Neural cell (in vitro differentiated cells): Measurements from ENCODE around the gene ING5. TPM values are rescaled to one million over a fixed set of nuclear protein-coding genes. Genes with fewer than 3 reads are reported as not detected.

ENCODE experiments used
- H2AFZ ChIP-seq: fragments of 200-600, 300-800 bp; sonication (generic), shearing (Covaris generic); 2 replicates; pipeline ENCODE4 v1.6.0; 2014; ENCODE audit warnings: low read depth, mild to moderate bottlenecking, antibody characterized with exemption, low read length, moderate library complexity
- H3F3A ChIP-seq: fragments of 200-600 bp; shearing (Covaris generic); 2 replicates; pipeline ENCODE4 v1.6.1; 2016; ENCODE audit warnings: mild to moderate bottlenecking, moderate library complexity, mixed read lengths, antibody characterized with exemption, low read length; ENCODE audit not compliant: insufficient read depth, poor library complexity, severe bottlenecking
- H3K27ac ChIP-seq: fragments of 200-600, 300-800 bp; sonication (generic), shearing (Covaris generic); 2 replicates; pipeline ENCODE4 v1.5.1; 2014; ENCODE audit warnings: mild to moderate bottlenecking, low read length, moderate library complexity
- H3K27me3 ChIP-seq: fragments of 300-800, 200-600 bp; sonication (generic), shearing (Covaris generic); 2 replicates; pipeline ENCODE4 v1.6.0; 2014; ENCODE audit warnings: mild to moderate bottlenecking, low read depth, low read length, moderate library complexity; ENCODE audit not compliant: insufficient read depth
- H3K36me3 ChIP-seq: fragments of 300-800, 200-600 bp; sonication (generic), shearing (Covaris generic); 2 replicates; pipeline ENCODE4 v1.5.1; 2014; ENCODE audit warnings: mild to moderate bottlenecking, antibody characterized with exemption, low read length, moderate library complexity; ENCODE audit not compliant: insufficient read depth
- H3K4me2 ChIP-seq: fragments of 300-800, 200-600 bp; sonication (generic), shearing (Covaris generic); 2 replicates; pipeline ENCODE4 v1.6.0; 2014; ENCODE audit warnings: mild to moderate bottlenecking, low read length
- H3K4me3 ChIP-seq: fragments of 300-800, 200-600 bp; sonication (generic), shearing (Covaris generic); 2 replicates; pipeline ENCODE4 v1.5.1; 2014; ENCODE audit warnings: mild to moderate bottlenecking, low read length, moderate library complexity
- H3K79me2 ChIP-seq: fragments of 200-600 bp; shearing (Covaris generic); replicated peaks from 2 replicates; pipeline ENCODE4 v1.6.0; 2014; ENCODE audit warnings: mild to moderate bottlenecking, low read length, moderate library complexity; ENCODE audit not compliant: insufficient read depth
- H3K9ac ChIP-seq: fragments of 300-800, 200-600 bp; sonication (generic), shearing (Covaris generic); 2 replicates; pipeline ENCODE4 v1.6.1; 2016; ENCODE audit warnings: mild to moderate bottlenecking, low read length, mixed read lengths
- H3K9me2 ChIP-seq: fragments of 200-600 bp; shearing (Covaris generic); 2 replicates; pipeline ENCODE4 v1.6.1; 2016; ENCODE audit warnings: mild to moderate bottlenecking, low read length, mixed read lengths; ENCODE audit not compliant: insufficient read depth
- H3K9me3 ChIP-seq: fragments of 200-600, 300-800 bp; sonication (generic), shearing (Covaris generic); 2 replicates; pipeline ENCODE4 v1.6.1; 2016; ENCODE audit warnings: mild to moderate bottlenecking, mixed run types, low read length, moderate library complexity, mixed read lengths
- H4K20me1 ChIP-seq: fragments of 200-600 bp; shearing (Covaris generic); 2 replicates; pipeline ENCODE4 v1.6.1; 2016; ENCODE audit warnings: mild to moderate bottlenecking, mixed run types; ENCODE audit not compliant: insufficient read depth
- EP300 ChIP-seq: fragments of 450-650 bp; conservative IDR thresholded peaks from 2 replicates; pipeline ENCODE4 v1.6.1; 2014; ENCODE audit warnings: antibody characterized with exemption, mild to moderate bottlenecking, moderate library complexity; ENCODE audit not compliant: poor library complexity, severe bottlenecking
- EZH2 ChIP-seq: fragments of 200-600, 300-800 bp; shearing (Covaris generic), sonication (generic); IDR thresholded peaks from 2 replicates; pipeline ENCODE4 v1.6.1; 2014; ENCODE audit warnings: antibody characterized with exemption, low read length, borderline replicate concordance, mild to moderate bottlenecking; ENCODE audit not compliant: insufficient read depth, poor library complexity, severe bottlenecking
- MXI1 ChIP-seq: fragments of 450-650 bp; conservative IDR thresholded peaks from 2 replicates; pipeline ENCODE4 v1.6.1; 2014; ENCODE audit warnings: antibody characterized with exemption, mild to moderate bottlenecking; ENCODE audit not compliant: poor library complexity, severe bottlenecking
- POLR2AphosphoS5 ChIP-seq: IDR thresholded peaks from 2 replicates; pipeline ENCODE4 v1.6.1; 2012
- RAD21 ChIP-seq: fragments of 450-650 bp; conservative IDR thresholded peaks from 2 replicates; pipeline ENCODE4 v1.6.1; 2014; ENCODE audit warnings: antibody characterized with exemption, mild to moderate bottlenecking, moderate library complexity
- SMC3 ChIP-seq: fragments of 450-650 bp; conservative IDR thresholded peaks from 2 replicates; pipeline ENCODE4 v1.6.1; 2014; ENCODE audit warnings: antibody characterized with exemption, mild to moderate bottlenecking, moderate library complexity; ENCODE audit not compliant: poor library complexity
- TAF1 ChIP-seq: IDR thresholded peaks from 2 replicates; pipeline ENCODE4 v1.6.1; 2012; ENCODE audit warnings: low read depth
- polyA plus RNA-seq: library from polyadenylated mRNA; depleted of rRNA; stranded (reverse); fragments of >200 nt; gene quantifications from 2 replicates; pipeline ENCODE4 v1.2.3, GENCODE V29; 2014
- TF ChIP-seq, protein P1 (sequence below): fragments of 450-650 bp; IDR thresholded peaks from 2 replicates; pipeline ENCODE4 v1.5.1; 2014; ENCODE audit warnings: antibody characterized with exemption, mild to moderate bottlenecking, moderate library complexity; ENCODE audit not compliant: poor library complexity, severe bottlenecking
- TF ChIP-seq, protein P2 (sequence below): IDR thresholded peaks from 2 replicates; pipeline ENCODE4 v1.6.1; 2012; ENCODE audit warnings: borderline replicate concordance

ING5 gene
- polyA plus RNA-seq, 1 donor from 2014 or later, result 22.8 TPM

DNA sequence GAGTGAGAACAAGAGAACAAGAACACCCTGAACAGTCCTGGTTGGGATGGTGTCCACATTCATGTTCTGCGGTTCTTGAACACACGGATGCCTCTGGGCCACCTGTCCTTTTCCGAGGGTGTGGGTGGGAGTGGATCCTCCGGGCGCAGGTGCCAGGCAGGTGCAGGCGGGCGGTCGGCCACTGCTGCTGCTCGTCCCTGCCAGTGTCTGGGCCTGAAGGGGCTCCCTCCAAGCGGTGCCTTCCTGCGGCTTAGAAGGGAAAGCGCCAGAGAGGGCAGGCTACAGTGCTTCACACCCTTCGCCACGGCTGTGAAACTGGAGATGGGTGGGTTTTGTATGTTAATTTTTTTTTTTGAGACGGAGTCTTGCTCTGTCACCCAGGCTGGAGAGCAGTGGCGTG lies 24.6 kb downstream of the ING5 start:
- no peak overlapping the region for H3K27ac ChIP-seq
- H3K79me2 ChIP-seq, result no peaks in the 10 kb centered on the region
- H3K4me2 ChIP-seq, result no peak overlapping the region
- no peaks in the 10 kb centered on the region for H3F3A ChIP-seq
- H2AFZ ChIP-seq, result no peak overlapping the region
- H3K9me3 ChIP-seq, result peaks cover 12% of the 10 kb centered on the region
- no peak overlapping the region for H3K9ac ChIP-seq
- TF ChIP-seq, protein P1, sequence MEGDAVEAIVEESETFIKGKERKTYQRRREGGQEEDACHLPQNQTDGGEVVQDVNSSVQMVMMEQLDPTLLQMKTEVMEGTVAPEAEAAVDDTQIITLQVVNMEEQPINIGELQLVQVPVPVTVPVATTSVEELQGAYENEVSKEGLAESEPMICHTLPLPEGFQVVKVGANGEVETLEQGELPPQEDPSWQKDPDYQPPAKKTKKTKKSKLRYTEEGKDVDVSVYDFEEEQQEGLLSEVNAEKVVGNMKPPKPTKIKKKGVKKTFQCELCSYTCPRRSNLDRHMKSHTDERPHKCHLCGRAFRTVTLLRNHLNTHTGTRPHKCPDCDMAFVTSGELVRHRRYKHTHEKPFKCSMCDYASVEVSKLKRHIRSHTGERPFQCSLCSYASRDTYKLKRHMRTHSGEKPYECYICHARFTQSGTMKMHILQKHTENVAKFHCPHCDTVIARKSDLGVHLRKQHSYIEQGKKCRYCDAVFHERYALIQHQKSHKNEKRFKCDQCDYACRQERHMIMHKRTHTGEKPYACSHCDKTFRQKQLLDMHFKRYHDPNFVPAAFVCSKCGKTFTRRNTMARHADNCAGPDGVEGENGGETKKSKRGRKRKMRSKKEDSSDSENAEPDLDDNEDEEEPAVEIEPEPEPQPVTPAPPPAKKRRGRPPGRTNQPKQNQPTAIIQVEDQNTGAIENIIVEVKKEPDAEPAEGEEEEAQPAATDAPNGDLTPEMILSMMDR, result no peak
- TF ChIP-seq TAF1 (no peak), MXI1 (no peak), EP300 (no peak), EZH2 (no peak), POLR2AphosphoS5 (no peak), RAD21 (no peak), SMC3 (no peak)
- TF ChIP-seq, protein P2, sequence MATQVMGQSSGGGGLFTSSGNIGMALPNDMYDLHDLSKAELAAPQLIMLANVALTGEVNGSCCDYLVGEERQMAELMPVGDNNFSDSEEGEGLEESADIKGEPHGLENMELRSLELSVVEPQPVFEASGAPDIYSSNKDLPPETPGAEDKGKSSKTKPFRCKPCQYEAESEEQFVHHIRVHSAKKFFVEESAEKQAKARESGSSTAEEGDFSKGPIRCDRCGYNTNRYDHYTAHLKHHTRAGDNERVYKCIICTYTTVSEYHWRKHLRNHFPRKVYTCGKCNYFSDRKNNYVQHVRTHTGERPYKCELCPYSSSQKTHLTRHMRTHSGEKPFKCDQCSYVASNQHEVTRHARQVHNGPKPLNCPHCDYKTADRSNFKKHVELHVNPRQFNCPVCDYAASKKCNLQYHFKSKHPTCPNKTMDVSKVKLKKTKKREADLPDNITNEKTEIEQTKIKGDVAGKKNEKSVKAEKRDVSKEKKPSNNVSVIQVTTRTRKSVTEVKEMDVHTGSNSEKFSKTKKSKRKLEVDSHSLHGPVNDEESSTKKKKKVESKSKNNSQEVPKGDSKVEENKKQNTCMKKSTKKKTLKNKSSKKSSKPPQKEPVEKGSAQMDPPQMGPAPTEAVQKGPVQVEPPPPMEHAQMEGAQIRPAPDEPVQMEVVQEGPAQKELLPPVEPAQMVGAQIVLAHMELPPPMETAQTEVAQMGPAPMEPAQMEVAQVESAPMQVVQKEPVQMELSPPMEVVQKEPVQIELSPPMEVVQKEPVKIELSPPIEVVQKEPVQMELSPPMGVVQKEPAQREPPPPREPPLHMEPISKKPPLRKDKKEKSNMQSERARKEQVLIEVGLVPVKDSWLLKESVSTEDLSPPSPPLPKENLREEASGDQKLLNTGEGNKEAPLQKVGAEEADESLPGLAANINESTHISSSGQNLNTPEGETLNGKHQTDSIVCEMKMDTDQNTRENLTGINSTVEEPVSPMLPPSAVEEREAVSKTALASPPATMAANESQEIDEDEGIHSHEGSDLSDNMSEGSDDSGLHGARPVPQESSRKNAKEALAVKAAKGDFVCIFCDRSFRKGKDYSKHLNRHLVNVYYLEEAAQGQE, result no peak
- no peaks in the 10 kb centered on the region for H3K9me2 ChIP-seq
- H3K27me3 ChIP-seq, result no peaks in the 10 kb centered on the region
- H4K20me1 ChIP-seq, result no peaks in the 10 kb centered on the region
- H3K4me3 ChIP-seq, result no peak overlapping the region
- peaks cover 4% of the 10 kb centered on the region for H3K36me3 ChIP-seq

DNA sequence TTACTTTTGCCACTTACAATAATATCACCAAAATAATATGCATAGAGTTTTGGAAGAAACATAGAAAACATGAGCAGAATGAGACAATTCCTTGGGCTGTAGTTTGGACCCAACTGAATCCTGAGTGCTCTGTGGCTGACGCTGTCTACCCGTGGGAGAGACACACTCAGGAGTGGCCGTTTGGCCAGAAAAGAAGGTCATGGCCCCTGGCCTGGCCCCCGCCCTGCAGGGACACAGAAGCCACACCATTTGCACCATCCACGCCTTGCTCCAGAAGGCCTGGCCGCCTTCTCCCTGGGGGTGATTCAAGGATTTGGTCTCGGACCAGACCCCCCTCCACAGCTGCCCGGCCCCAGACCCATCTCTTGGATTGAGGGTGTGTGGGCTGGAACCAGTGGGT lies 26.2 kb downstream of the ING5 start:
- no peaks in the 10 kb centered on the region for H4K20me1 ChIP-seq
- H3K27ac ChIP-seq, result no peak overlapping the region
- H3F3A ChIP-seq, result no peaks in the 10 kb centered on the region
- H3K36me3 ChIP-seq, result no peaks in the 10 kb centered on the region
- H3K4me3 ChIP-seq, result no peak overlapping the region
- TF ChIP-seq, protein P1, result no peak
- no peak for TF ChIP-seq SMC3
- TF ChIP-seq EZH2, result no peak
- TF ChIP-seq, protein P2, result no peak
- TF ChIP-seq EP300, result no peak
- TF ChIP-seq TAF1, result no peak
- no peaks in the 10 kb centered on the region for H3K27me3 ChIP-seq
- no peak overlapping the region for H3K4me2 ChIP-seq
- H3K79me2 ChIP-seq, result no peaks in the 10 kb centered on the region
- H3K9me2 ChIP-seq, result no peaks in the 10 kb centered on the region
- no peak overlapping the region for H2AFZ ChIP-seq
- H3K9ac ChIP-seq, result no peak overlapping the region
- H3K9me3 ChIP-seq, result peaks cover 5% of the 10 kb centered on the region
